Smooth muscle cell (in vitro differentiated cells): ENCODE data around the gene ZFAND3. TPM values are rescaled to one million over a fixed set of nuclear protein-coding genes. Genes with fewer than 3 reads are reported as not detected.

Experiments
- DNase-seq: peaks from one replicate; lab custom pipeline; 2025; ENCODE audit not compliant: unreplicated experiment; lab: John Stamatoyannopoulos, UW
- H2AFZ ChIP-seq: fragments of 200-600 bp; sonication (generic); 2 replicates; pipeline ENCODE4 v1.6.0; 2016; ENCODE audit warnings: antibody characterized with exemption, low read depth, mild to moderate bottlenecking
- H3F3A ChIP-seq: fragments of 200-600 bp; sonication (generic); 2 replicates; pipeline ENCODE4 v1.6.0; 2017; ENCODE audit warnings: antibody characterized with exemption, low read depth
- H3K27ac ChIP-seq: fragments of 200-600 bp; sonication (generic); 2 replicates; pipeline ENCODE4 v1.5.1; 2016; ENCODE audit warnings: low read depth, mild to moderate bottlenecking
- H3K27me3 ChIP-seq: fragments of 200-600 bp; sonication (generic); 2 replicates; pipeline ENCODE4 v1.6.1; 2016; ENCODE audit warnings: low read depth, mild to moderate bottlenecking
- H3K36me3 ChIP-seq: fragments of 200-600 bp; sonication (generic); 2 replicates; pipeline ENCODE4 v1.5.1; 2016; ENCODE audit warnings: low read depth
- H3K4me1 ChIP-seq: fragments of 200-600 bp; sonication (generic); 2 replicates; pipeline ENCODE4 v1.5.1; 2016; ENCODE audit warnings: low read depth
- H3K4me2 ChIP-seq: fragments of 200-600 bp; sonication (generic); 2 replicates; pipeline ENCODE4 v1.6.0; 2016; ENCODE audit warnings: mild to moderate bottlenecking
- H3K4me3 ChIP-seq: fragments of 200-600 bp; sonication (generic); 2 replicates; pipeline ENCODE4 v1.5.1; 2016; ENCODE audit warnings: mild to moderate bottlenecking
- H3K79me2 ChIP-seq: fragments of 200-600 bp; sonication (generic); 2 replicates; pipeline ENCODE4 v1.6.0; 2016; ENCODE audit warnings: low read depth, mild to moderate bottlenecking
- H3K9ac ChIP-seq: fragments of 200-600 bp; sonication (generic); 2 replicates; pipeline ENCODE4 v1.6.0; 2016; ENCODE audit warnings: low read depth
- H3K9me3 ChIP-seq: fragments of 200-600 bp; sonication (generic); replicated peaks from 2 replicates; pipeline ENCODE4 v1.5.1; 2016; ENCODE audit warnings: low read depth
- H4K20me1 ChIP-seq: fragments of 200-600 bp; sonication (generic); 2 replicates; pipeline ENCODE4 v1.6.0; 2016; ENCODE audit warnings: low read depth
- CTCF ChIP-seq: fragments of 200-600 bp; sonication (generic); IDR thresholded peaks from 2 replicates; pipeline ENCODE4 v1.5.1; 2017; ENCODE audit warnings: borderline replicate concordance, mild to moderate bottlenecking, antibody characterized with exemption; ENCODE audit not compliant: insufficient read depth, poor library complexity, severe bottlenecking
- WGBS: methylation state at CpG from one replicate; pipeline ENCODE4 v1.1.7; 2016; ENCODE audit warnings: low lambda C conversion rate; 5-methylcytosine and 5-hydroxymethylcytosine counted together
- polyA plus RNA-seq: library from polyadenylated mRNA; unstranded; fragments of >200 nt; fragmentation: Nextera tagmentation; extraction: Ambion mirVana; gene quantifications from 2 replicates; pipeline ENCODE4 v1.2.1, GENCODE V29; 2016
- total RNA-seq: library from RNA; depleted of rRNA; stranded (reverse); fragments of >200 nt; gene quantifications from 2 replicates; pipeline ENCODE4 v1.2.3, GENCODE V29; 2014

Gene ZFAND3
- total and polyA plus RNA-seq, 2 experiments from 2014 or later = 27.6 to 40.5 TPM

- Histone ChIP-seq H2AFZ (no peak overlapping the region), H3K4me2 (no peak overlapping the region), H3K36me3 (no peaks in the 10 kb centered on the region), H3K27ac (no peak overlapping the region), H3K79me2 (peaks cover 100% of the 10 kb centered on the region), H4K20me1 (peaks cover 99% of the 10 kb centered on the region), H3K9ac (no peak overlapping the region), H3K4me3 (no peak overlapping the region), H3K9me3 (no peaks in the 10 kb centered on the region), H3K4me1 (peaks cover 5% of the 10 kb centered on the region), H3F3A (no peaks in the 10 kb centered on the region), H3K27me3 (no peaks in the 10 kb centered on the region)
- TF ChIP-seq CTCF = no peak
- no peak for DNase-seq
- 98% methylated on average over 3 of the region's 3 CpGs for WGBS
These were observed 95.9 kb downstream of the ZFAND3 start for GRCh38 chr6:37915463-37915862.

GRCh38 chr6:37916149-37916548, 96.6 kb downstream of the ZFAND3 start:
- WGBS = 82% methylated on average over 8 of the region's 8 CpGs

GRCh38 chr6:37916675-37917074, 97.1 kb downstream of the ZFAND3 start:
- H3F3A ChIP-seq = no peaks in the 10 kb centered on the region
- peaks cover 5% of the 10 kb centered on the region for H3K4me1 ChIP-seq
- peaks cover 100% of the 10 kb centered on the region for H3K79me2 ChIP-seq
- H3K27me3 ChIP-seq = no peaks in the 10 kb centered on the region
- H3K4me3 ChIP-seq = no peak overlapping the region
- H3K4me2 ChIP-seq = no peak overlapping the region
- H3K9me3 ChIP-seq = no peaks in the 10 kb centered on the region
- TF ChIP-seq CTCF = no peak
- H3K36me3 ChIP-seq = no peaks in the 10 kb centered on the region
- peaks cover 99% of the 10 kb centered on the region for H4K20me1 ChIP-seq
- no peak overlapping the region for H3K9ac ChIP-seq
- peak overlapping the region; percentile 62 for H3K27ac ChIP-seq
- DNase-seq = no peak
- no peak overlapping the region for H2AFZ ChIP-seq
- WGBS = 95% methylated on average over 2 of the region's 2 CpGs

More at GRCh38 chr6:37916149-37916548, 96.6 kb downstream of the ZFAND3 start:
- H3K9ac ChIP-seq = no peak overlapping the region
- H3K27ac ChIP-seq = no peak overlapping the region
- H3K36me3 ChIP-seq = no peaks in the 10 kb centered on the region
- no peak for DNase-seq
- no peak overlapping the region for H3K4me3 ChIP-seq
- no peak overlapping the region for H3K4me2 ChIP-seq
- no peaks in the 10 kb centered on the region for H3K9me3 ChIP-seq
- H3F3A ChIP-seq = no peaks in the 10 kb centered on the region
- H2AFZ ChIP-seq = no peak overlapping the region
- no peak for TF ChIP-seq CTCF
- H3K79me2 ChIP-seq = peaks cover 100% of the 10 kb centered on the region
- H3K27me3 ChIP-seq = no peaks in the 10 kb centered on the region
- peaks cover 5% of the 10 kb centered on the region for H3K4me1 ChIP-seq
- H4K20me1 ChIP-seq = peaks cover 99% of the 10 kb centered on the region

GRCh38 chr6:37917566-37917965, 98.0 kb downstream of the ZFAND3 start:
- no peaks in the 10 kb centered on the region for H3K9me3 ChIP-seq
- H3K27ac ChIP-seq = peak overlapping the region; percentile 62
- H3K4me3 ChIP-seq = no peak overlapping the region
- H3K4me2 ChIP-seq = no peak overlapping the region
- H2AFZ ChIP-seq = no peak overlapping the region
- peaks cover 5% of the 10 kb centered on the region for H3K4me1 ChIP-seq
- H4K20me1 ChIP-seq = peaks cover 99% of the 10 kb centered on the region
- no peaks in the 10 kb centered on the region for H3F3A ChIP-seq
- WGBS = 98% methylated on average over 2 of the region's 2 CpGs
- no peaks in the 10 kb centered on the region for H3K36me3 ChIP-seq
- no peak overlapping the region for H3K9ac ChIP-seq
- no peak for DNase-seq
- TF ChIP-seq CTCF = no peak
- peaks cover 100% of the 10 kb centered on the region for H3K79me2 ChIP-seq
- H3K27me3 ChIP-seq = no peaks in the 10 kb centered on the region
